Mammary epithelial cell (primary cell): ENCODE measurements around the gene MMP11.

Experiments
- CTCF ChIP-seq, 2 donors: IDR thresholded peaks in 1 of 2; conservative IDR thresholded peaks in 1 of 2; 2 replicates each; pipeline ENCODE4 v1.5.1; 2011 to 2012; ENCODE audit warnings: inconsistent platforms in 2 of 2, low read length in 2 of 2, mild to moderate bottlenecking in 2 of 2, control low read depth in 1 of 2, low read depth in 1 of 2; ENCODE audit not compliant: insufficient read depth in 1 of 2; ENCODE audit errors: extremely low read depth in 1 of 2
- EZH2 ChIP-seq: IDR thresholded peaks from 2 replicates; pipeline ENCODE4 v1.6.1; 2012; ENCODE audit warnings: low read length, inconsistent platforms, borderline replicate concordance

GRCh38 chr22:23806837-23807236 lies 34.2 kb downstream of the MMP11 start:
- TF ChIP-seq EZH2 (no peak), CTCF (conservative IDR thresholded peaks at IDR 0.05 in 1 of 2, IDR thresholded peaks at IDR 0.05 in 1 of 2; ENCODE audit: extremely low read depth in 1 of 2, insufficient read depth in 1 of 2, low read depth in 1 of 2, low read length in 2 of 2) (no peak)
